Ovary (tissue), 10 donors: Measurements from ENCODE around the gene CLDN22. TPM values are rescaled to one million over a fixed set of nuclear protein-coding genes. Genes with fewer than 3 reads are reported as not detected.

Experiments
- DNase-seq, 5 donors: peaks; one replicate each; pipeline ENCODE4 v3.0.0-alpha.2; 2019 to 2020
- H3K27ac ChIP-seq, 2 donors: fragments of 200-600 bp; one replicate each; pipeline versions ENCODE4 v1.5.1 to v1.8.0; 2019 to 2022
- H3K27me3 ChIP-seq: fragments of 200-600 bp; one replicate; pipeline ENCODE4 v1.8.0; 2022
- H3K36me3 ChIP-seq: fragments of 200-600 bp; sonication (generic); one replicate; pipeline ENCODE4 v1.5.1; 2019
- H3K4me1 ChIP-seq: one replicate; pipeline ENCODE4 v1.8.1; 2013; ENCODE audit warnings: mild to moderate bottlenecking, moderate library complexity; ENCODE audit not compliant: insufficient read depth
- H3K4me3 ChIP-seq: fragments of 200-600 bp; sonication (generic); one replicate; pipeline ENCODE4 v1.5.1; 2017
- H3K9me3 ChIP-seq, 2 donors: fragments of 200-600 bp in 1 of 2; sonication (generic) in 1 of 2; one replicate each; pipeline versions ENCODE4 v1.5.1 to v1.8.1; 2013 to 2019; ENCODE audit warnings: mild to moderate bottlenecking in 1 of 2, moderate library complexity in 1 of 2
- CTCF ChIP-seq, 3 donors: fragments of 450-650 bp in 2 of 3; fragments of 200-600 bp in 1 of 3; IDR thresholded peaks; one replicate each; pipeline versions ENCODE4 v1.5.1 to v1.8.0; 2016 to 2022; ENCODE audit warnings: antibody characterized with exemption in 3 of 3, mild to moderate bottlenecking in 1 of 3
- EP300 ChIP-seq: sonication (generic); formaldehyde crosslinking; IDR thresholded peaks from one replicate; pipeline ENCODE4 v1.6.1; 2017; ENCODE audit warnings: antibody characterized with exemption
- POLR2A ChIP-seq: fragments of 450-650 bp; IDR thresholded peaks from one replicate; pipeline ENCODE4 v1.6.1; 2017; ENCODE audit warnings: antibody characterized with exemption, mild to moderate bottlenecking, moderate library complexity
- WGBS, 3 donors: extraction: QIAGEN DNeasy Blood & Tissue Kit in 1 of 3; methylation state at CpG; one replicate each; pipeline versions ENCODE4 v1.1.5 to v1.1.7; 2013 to 2017; 5-methylcytosine and 5-hydroxymethylcytosine counted together
- intact Hi-C, 4 donors: fragments of 100-400 bp; cut with DNase I; formaldehyde crosslinking; loops; one replicate each; pipeline versions ENCODE4 v1.11.0 to v1.15.1; 2022 to 2023
- long read RNA-seq, 3 donors: library from polyadenylated mRNA in 2 of 3; unstranded in 2 of 3; transcript quantifications; one replicate each; pipeline ENCODE4 v2.0.0 and lab custom pipeline, GENCODE V29; 2021 to 2026
- polyA plus RNA-seq, 2 donors: library from polyadenylated mRNA; stranded (reverse); fragments of 200-250 nt in 1 of 2; fragments of 350-450 nt in 1 of 2; fragmentation: Illumina TruSeq in 1 of 2; extraction: RNeasy Lipid Tissue Mini Kit (QIAGEN cat#74804) in 1 of 2; gene quantifications; one replicate each; pipeline ENCODE4 v1.2.3, GENCODE V29; 2013 to 2014
- total RNA-seq, 7 donors: library from RNA; depleted of rRNA in 2 of 7; stranded (reverse); fragments of >200 nt in 2 of 7; fragmentation: NEBNext Ultra II Directional in 3 of 7; extraction: Animal tissue kit (Norgen Biotek cat#: 25700) in 3 of 7; gene quantifications; one replicate each; pipeline versions ENCODE4 v1.1.0 to v1.2.4, GENCODE V29; 2016 to 2023
- donor health status: DM: no; HTN: no; CAD: no; lungs with moderate emphysema.
- donor health status: DM: no; HTN: no; CAD: no.
- donor health status: Bipolar disorder and iron deficiency.
- donor health status: DM: yes; HTN: yes; CAD: no.
- donor health status: DM: no; HTN: no; CAD: no.
- donor health status: DM: yes; HTN: yes; CAD: no.

Gene CLDN22
- total RNA-seq (under 1 TPM in 1 of 7 donors, not detected in 6; 0.11 TPM), polyA plus RNA-seq (under 1 TPM in 1 of 2 donors, not detected in 1; 0.08 TPM)
- long read RNA-seq, donor 1, result 0 reads
- long read RNA-seq, donor 2, transcript CLDN22-201 (1 exons, 2,581 nt), result major isoform, 23 of 23 reads
- long read RNA-seq, donor 2, partial matches to known transcripts, result 0 of 23 reads
- long read RNA-seq, donor 2, other reads (novel, unspliced or antisense), result 0 of 23 reads
- long read RNA-seq, donor 3, result 0 reads

- intact Hi-C loops, result no loop called here
- Histone ChIP-seq H3K27ac (no peak within 1 kb of the TSS), H3K9me3 (no peaks in the 10 kb centered on the region), H3K27me3 (no peaks in the 10 kb centered on the region), H3K4me3 (no peak within 1 kb of the TSS), H3K4me1 (peaks cover 1% of the 10 kb centered on the region), H3K36me3 (no peaks in the 10 kb centered on the region)
- no peak for TF ChIP-seq POLR2A
- no peak for TF ChIP-seq EP300
- no peak for TF ChIP-seq CTCF (IDR thresholded peaks at IDR 0.05)
- WGBS, 3 donors, result 79 to 84% (median 82%) methylated on average over 6 of the region's 6 CpGs
- no peak for DNase-seq
These were observed at the start of gene CLDN22 for GRCh38 chr4:183320211-183321059. TSS of gene CLDN22 (minus strand) at chr4:183320276. CDS start at chr4:183320218, 58 bp downstream.

GRCh38 chr4:183369073-183369472 is 49.0 kb upstream of the CLDN22 start:
- no peak for DNase-seq
- 71 to 79% (median 76%) methylated on average over 8 of the region's 8 CpGs for WGBS, 3 donors
- Histone ChIP-seq H3K27ac (no peak overlapping the region), H3K4me3 (no peak overlapping the region), H3K9me3 (no peaks in the 10 kb centered on the region), H3K36me3 (no peaks in the 10 kb centered on the region), H3K4me1 (no peaks in the 10 kb centered on the region), H3K27me3 (no peaks in the 10 kb centered on the region)
- intact Hi-C loops, result no loop called here
- TF ChIP-seq EP300, result no peak
- no peak for TF ChIP-seq CTCF (IDR thresholded peaks at IDR 0.05)
- TF ChIP-seq POLR2A, result no peak

GRCh38 chr4:183366206-183366835 is 46.2 kb upstream of the CLDN22 start:
- Histone ChIP-seq H3K36me3 (no peaks in the 10 kb centered on the region), H3K27ac (no peak overlapping the region), H3K27me3 (no peaks in the 10 kb centered on the region), H3K9me3 (no peaks in the 10 kb centered on the region), H3K4me3 (no peak overlapping the region), H3K4me1 (no peaks in the 10 kb centered on the region)
- no peak for DNase-seq
- no peak for TF ChIP-seq POLR2A
- TF ChIP-seq CTCF (IDR thresholded peaks at IDR 0.05), result no peak
- no peak for TF ChIP-seq EP300
- intact Hi-C loops, result no loop called here
- 81 to 88% (median 82%) methylated on average over 16 of the region's 16 CpGs for WGBS, 3 donors

- Histone ChIP-seq H3K4me1 (no peaks in the 10 kb centered on the region), H3K9me3 (no peaks in the 10 kb centered on the region), H3K27ac (no peak overlapping the region), H3K27me3 (no peaks in the 10 kb centered on the region), H3K4me3 (no peak overlapping the region), H3K36me3 (no peaks in the 10 kb centered on the region)
- intact Hi-C loops, result no loop called here
- DNase-seq, result no peak
- TF ChIP-seq EP300, result no peak
- no peak for TF ChIP-seq CTCF (IDR thresholded peaks at IDR 0.05)
- no peak for TF ChIP-seq POLR2A
- 68 to 78% (median 72%) methylated on average over 10 of the region's 10 CpGs for WGBS, 3 donors
These were observed 43.9 kb upstream of the CLDN22 start for GRCh38 chr4:183364025-183364424.
